ENCODE results near the gene ATP6V0C.
"Not testable (repeated sequence)": the region's sequence is repeated elsewhere in the genome, so short reads cannot be mapped to it uniquely, and the experiment has no call there.

ATP6V0C gene

DNA sequence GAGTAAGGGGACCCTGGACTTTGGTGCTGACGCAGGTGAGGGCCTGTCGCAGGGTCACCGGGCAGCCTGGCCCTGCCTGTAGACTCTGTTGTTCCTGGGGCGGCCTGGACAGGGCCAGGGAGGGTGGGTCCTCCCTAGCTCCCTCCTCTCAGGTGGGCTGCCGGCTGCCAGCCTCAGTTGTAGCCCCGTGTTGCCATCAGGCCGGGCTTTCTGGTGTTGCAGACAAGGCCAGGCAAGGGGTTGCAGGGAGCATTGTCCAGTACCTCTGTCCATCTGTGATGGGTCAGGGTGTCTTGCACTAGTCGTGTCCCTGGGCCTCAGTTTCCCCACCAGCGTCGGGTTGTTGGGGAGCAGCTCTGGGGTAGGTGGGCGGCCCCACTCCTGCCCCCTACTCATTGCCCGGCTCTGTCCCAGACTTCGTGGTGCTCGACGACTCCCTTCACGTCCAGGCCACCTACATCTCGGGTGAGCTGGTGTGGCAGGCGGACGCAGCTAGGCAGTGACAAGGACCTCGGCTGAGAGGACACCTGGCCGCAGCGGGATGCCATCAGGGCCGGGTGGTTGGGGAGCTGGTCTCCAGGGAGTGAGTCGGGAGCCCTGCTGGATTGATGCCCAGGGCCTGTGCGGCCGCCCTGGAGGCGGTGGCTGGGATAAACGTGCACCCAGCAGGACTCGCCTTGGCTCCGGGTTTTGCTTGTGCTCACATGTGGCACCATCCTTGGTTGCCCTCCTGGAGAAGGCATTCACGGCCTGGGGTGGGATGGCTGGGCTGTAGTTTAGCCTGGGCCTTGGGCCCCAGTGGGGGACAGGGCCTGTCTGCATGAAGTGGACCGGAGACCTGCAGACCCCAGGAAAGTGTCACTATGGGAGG lies 15.5 kb downstream of the ATP6V0C start:
- TF ChIP-seq, protein P1, sequence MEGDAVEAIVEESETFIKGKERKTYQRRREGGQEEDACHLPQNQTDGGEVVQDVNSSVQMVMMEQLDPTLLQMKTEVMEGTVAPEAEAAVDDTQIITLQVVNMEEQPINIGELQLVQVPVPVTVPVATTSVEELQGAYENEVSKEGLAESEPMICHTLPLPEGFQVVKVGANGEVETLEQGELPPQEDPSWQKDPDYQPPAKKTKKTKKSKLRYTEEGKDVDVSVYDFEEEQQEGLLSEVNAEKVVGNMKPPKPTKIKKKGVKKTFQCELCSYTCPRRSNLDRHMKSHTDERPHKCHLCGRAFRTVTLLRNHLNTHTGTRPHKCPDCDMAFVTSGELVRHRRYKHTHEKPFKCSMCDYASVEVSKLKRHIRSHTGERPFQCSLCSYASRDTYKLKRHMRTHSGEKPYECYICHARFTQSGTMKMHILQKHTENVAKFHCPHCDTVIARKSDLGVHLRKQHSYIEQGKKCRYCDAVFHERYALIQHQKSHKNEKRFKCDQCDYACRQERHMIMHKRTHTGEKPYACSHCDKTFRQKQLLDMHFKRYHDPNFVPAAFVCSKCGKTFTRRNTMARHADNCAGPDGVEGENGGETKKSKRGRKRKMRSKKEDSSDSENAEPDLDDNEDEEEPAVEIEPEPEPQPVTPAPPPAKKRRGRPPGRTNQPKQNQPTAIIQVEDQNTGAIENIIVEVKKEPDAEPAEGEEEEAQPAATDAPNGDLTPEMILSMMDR (IDR thresholded peaks at IDR 0.05; ENCODE audit: borderline replicate concordance, insufficient read depth, low read depth, low read length), result no peak
- no peak overlapping the region for H3K4me3 ChIP-seq (ENCODE audit: low read depth, low read length)

DNA sequence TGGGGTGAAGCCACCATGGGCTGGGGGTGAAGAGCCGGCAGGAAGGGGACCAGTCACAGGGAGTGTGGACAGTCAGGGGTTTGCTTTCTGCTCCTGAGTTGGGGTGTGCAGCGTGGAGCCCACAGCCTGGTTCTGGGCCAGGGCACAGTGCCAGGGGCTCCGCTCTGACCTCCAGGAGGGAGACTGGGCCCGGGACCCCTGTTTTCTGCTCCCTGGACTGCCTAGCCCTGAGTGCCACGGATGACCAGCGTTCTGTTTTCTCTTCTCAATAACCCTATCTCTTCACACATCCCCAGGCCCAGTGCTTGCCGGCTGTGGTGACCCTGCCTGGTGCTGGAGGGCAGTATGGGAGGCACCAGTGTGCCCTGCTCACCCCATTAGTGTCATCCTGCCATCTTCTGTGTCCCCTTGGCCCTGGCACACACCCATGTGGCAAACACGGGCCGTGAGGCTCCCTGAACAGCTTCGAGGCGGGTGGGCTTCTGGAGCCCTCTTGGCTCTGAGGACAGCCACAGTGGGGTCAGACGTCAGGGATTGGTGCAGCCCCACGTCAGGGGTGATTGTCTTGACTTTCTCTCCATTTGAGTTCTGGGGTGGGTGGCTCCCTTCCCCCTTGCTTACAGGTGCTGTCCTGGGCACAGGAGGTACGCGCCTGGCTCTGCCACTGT lies 16.3 kb downstream of the ATP6V0C start:
- H3K4me3 ChIP-seq (ENCODE audit: low read depth, low read length), result no peak overlapping the region
- TF ChIP-seq, protein P1 (IDR thresholded peaks at IDR 0.05; ENCODE audit: borderline replicate concordance, insufficient read depth, low read depth, low read length), result no peak

DNA sequence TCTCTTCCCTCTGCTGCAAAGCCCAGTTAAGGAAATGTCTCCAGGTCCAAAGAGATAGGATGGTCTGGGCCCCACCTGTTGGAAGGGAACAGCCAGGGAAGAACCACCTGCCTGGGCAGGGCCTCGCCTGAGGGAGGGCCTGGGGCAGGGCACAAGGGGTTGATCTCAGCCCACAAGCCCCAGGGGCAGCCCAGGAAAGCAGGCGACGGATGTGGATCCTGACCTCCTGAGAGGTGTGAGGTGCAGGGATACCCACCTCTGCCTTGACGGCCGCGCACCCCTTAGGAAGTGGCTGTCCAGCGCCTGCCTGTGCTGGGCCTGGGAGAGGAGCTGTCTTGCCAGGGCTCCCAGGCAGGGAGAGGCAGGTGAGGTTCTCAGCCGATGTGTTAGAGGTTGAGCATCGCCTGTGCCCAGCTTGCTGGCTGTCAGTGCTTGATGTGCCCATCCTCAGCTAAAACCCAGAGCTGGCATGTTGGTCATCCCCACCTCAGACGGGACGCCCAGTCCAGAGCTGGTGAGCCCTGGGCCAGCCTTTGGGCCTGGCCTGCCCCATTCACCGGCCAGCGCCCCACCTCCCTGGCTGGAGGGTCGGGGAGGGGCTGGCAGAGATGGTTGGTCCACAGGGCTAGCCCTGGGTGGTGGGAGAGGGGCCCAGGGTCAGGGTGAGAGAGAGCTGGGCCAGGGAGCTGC lies 17.0 kb downstream of the ATP6V0C start:
- no peak overlapping the region for H3K4me3 ChIP-seq (ENCODE audit: low read depth, low read length)
- TF ChIP-seq, protein P1 (IDR thresholded peaks at IDR 0.05; ENCODE audit: borderline replicate concordance, insufficient read depth, low read depth, low read length), result no peak

DNA sequence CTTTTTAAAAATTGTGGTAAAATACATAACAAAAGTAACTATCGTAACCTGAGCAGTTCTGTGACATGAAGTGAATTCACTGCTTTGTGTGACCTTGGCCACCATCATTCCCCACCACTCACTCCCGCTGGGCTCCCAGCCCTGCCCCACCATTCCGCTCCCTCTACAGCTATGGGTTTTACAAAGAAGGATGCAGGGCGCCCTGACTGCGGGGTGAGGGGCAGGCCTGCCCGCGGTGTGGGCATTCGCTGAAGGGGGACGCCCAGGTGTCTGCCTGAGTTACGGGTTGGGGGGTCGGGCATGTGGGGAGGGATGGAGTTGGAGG lies 17.6 kb downstream of the ATP6V0C start, which contains the start of gene CEMP1:
TSS of gene CEMP1 (minus strand) at position 38 of the 325 bp plus-strand sequence. CDS start 335 bp downstream, outside the sequence.
- TF ChIP-seq, protein P1 (IDR thresholded peaks at IDR 0.05; ENCODE audit: borderline replicate concordance, insufficient read depth, low read depth, low read length), result no peak
- H3K4me3 ChIP-seq (ENCODE audit: low read depth, low read length), result peak within 1 kb of the TSS; percentile 63

DNA sequence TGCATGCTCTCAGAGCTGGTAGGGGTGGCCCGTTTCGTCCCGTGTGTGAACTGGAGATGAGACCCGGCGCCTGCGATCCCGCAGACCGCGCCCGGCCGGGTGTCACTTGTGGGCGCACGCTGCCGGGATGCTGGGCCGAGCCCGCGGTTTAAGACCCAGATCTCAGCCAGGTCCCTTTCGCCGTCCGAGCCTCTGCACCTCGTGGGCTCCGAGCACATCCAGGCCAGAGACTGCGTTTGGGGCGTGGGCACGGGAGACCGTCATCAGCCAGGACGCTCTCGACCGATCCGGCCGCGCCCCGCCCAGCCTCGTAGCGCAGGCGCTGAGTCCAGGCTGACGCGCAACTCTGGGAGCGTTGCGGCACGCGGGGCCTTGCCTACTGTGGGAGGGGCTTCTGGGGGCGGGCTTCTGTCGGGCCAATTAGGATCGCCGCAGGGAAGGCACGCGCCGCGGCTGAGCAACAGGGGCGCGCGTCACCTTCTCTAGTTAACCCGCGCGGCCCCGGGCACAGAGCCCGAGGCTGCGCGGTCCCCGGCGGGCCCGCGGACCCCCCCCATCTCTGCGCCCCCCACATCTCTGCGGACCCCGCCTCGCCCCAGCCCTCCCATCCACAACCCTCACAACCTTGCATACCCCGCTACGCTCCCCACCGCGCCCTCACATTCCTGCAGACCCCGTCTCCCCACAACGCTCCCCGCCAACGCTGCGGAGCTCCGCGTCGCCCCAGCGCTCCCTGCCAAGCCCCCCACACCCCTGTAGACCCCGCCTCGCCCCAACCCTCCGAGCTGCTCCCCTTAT lies 18.1 kb downstream of the ATP6V0C start:
- TF ChIP-seq, protein P1 (IDR thresholded peaks at IDR 0.05; ENCODE audit: borderline replicate concordance, insufficient read depth, low read depth, low read length), result no peak
- peak overlapping the region; percentile 63 for H3K4me3 ChIP-seq (ENCODE audit: low read depth, low read length)

DNA sequence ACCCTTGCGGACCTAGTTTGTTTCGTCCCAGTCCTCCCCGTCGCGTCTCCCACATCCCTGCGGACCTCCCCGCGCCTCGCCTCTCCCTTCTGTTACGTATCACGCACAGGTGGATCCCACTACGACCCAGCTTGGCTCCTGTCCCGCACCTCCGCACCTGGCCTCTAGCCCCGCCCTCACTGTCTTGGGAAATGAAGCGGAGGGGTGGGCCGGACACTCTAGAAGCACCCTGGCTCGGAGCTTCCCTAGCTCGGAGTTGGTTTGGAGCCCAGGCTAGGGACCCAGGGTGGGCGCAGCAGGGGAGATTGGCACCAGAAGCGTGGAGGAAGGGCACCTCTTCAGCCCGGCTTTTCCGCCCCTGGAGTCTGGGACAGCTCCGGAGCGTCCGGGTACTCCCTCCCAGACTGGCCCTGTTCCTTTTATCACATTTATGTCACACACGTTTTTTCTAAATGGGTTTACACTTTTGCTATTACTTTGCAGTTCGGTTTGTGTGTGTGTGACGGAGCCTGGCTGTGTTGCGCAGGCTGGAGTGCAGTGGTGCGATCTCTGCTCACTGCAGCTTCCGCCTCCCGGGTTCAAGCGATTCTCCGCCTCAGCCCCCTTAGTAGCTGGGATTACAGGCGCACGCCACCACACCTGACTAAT lies 18.9 kb downstream of the ATP6V0C start:
- TF ChIP-seq, protein P1 (IDR thresholded peaks at IDR 0.05; ENCODE audit: borderline replicate concordance, insufficient read depth, low read depth, low read length), result no peak
- H3K4me3 ChIP-seq (ENCODE audit: low read depth, low read length), result peak overlapping the region; percentile 46

DNA sequence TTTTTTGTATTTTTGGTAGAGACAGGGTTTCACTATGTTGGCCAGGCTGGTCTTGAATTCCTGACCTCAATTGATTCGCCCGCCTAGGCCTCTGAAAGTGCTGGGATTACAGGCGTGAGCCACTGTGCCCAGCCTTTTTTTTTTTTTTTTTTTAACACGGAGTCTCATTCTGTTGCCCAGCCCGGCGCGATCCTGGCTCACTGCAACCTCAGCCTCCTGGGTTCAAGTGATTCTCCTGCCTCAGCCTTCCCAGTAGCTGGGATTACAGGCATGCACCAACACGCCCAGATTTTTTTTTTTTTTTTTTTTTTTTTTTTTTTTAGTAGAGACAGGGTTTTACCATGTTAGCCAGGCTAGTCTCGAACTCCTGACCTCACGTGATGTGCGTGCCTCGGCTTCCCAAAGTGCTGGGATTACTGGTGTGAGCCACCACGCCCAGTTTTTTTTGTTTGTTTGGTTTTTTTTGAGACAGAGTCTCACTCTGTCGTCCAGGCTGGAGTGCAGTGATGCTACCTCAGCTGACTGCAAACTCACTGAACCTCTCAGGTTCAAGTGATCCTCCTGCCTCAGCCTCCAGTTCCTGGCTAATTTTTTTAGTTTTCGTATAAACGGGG lies 19.5 kb downstream of the ATP6V0C start:
- not testable (repeated sequence) for H3K4me3 ChIP-seq (ENCODE audit: low read depth, low read length)
